WTC11 (cell line): ENCODE data around the gene GLT8D2. TPM values are rescaled to one million over a fixed set of nuclear protein-coding genes. Genes with fewer than 3 reads are reported as not detected.

ENCODE experiments used
- ATAC-seq: fragments of 200-7000 bp; cut with Tn5 transposase; 2 replicates; pipeline ENCODE4 v1.10.0; 2021; ENCODE audit warnings: mild to moderate bottlenecking, moderate library complexity
- CTCF ChIA-PET: fragments of 300-600 bp; sonication (Branson Sonifier 250); formaldehyde crosslinking; loops from one replicate; lab custom pipeline; 2021; ENCODE audit warnings: antibody characterized with exemption; lab: Charles Lee
- POLR2A ChIA-PET: fragments of 350-600 bp; sonication (Branson Sonifier 250); formaldehyde crosslinking; loops from one replicate; lab custom pipeline; 2021; ENCODE audit warnings: antibody characterized with exemption; lab: Charles Lee
- DNase-seq: peaks from one replicate; pipeline ENCODE4 v3.0.0; 2021; ENCODE audit warnings: low spot score
- H3K27ac Mint-ChIP-seq: 2 replicates; pipeline ENCODE4 v1.8.0; 2021; ENCODE audit warnings: mixed read lengths
- H3K27me3 Mint-ChIP-seq: 2 replicates; pipeline ENCODE4 v1.8.0; 2021; ENCODE audit warnings: low read depth, mild to moderate bottlenecking, moderate library complexity, mixed read lengths
- H3K36me3 Mint-ChIP-seq: 2 replicates; pipeline ENCODE4 v1.8.0; 2021; ENCODE audit warnings: mixed read lengths
- H3K4me1 Mint-ChIP-seq: 2 replicates; pipeline ENCODE4 v1.8.0; 2022; ENCODE audit warnings: mixed read lengths
- H3K4me3 Mint-ChIP-seq: 2 replicates; pipeline ENCODE4 v1.8.0; 2021; ENCODE audit warnings: mild to moderate bottlenecking, moderate library complexity, mixed read lengths
- H3K9me3 Mint-ChIP-seq: 2 replicates; pipeline ENCODE4 v1.8.0; 2021; ENCODE audit warnings: mixed read lengths
- ESRRA ChIP-seq: sonication (generic); formaldehyde crosslinking; IDR thresholded peaks from 2 replicates; pipeline ENCODE4 v1.8.1; 2022; ENCODE audit warnings: mild to moderate bottlenecking, missing genetic modification reagents, borderline replicate concordance
- JAZF1 ChIP-seq: fragments of 250-450 bp; sonication (Bioruptor Pico); IDR thresholded peaks from 2 replicates; pipeline ENCODE4 v1.9.0; 2021; ENCODE audit warnings: moderate library complexity, mild to moderate bottlenecking, inconsistent platforms
- NR1H2 ChIP-seq: sonication (generic); formaldehyde crosslinking; IDR thresholded peaks from 2 replicates; pipeline ENCODE4 v1.9.0; 2021; ENCODE audit warnings: mild to moderate bottlenecking, moderate library complexity, missing genetic modification reagents
- NR2C2 ChIP-seq: sonication (generic); formaldehyde crosslinking; IDR thresholded peaks from 2 replicates; pipeline ENCODE4 v1.8.0; 2022; ENCODE audit warnings: mild to moderate bottlenecking, missing genetic modification reagents
- NR3C1 ChIP-seq: sonication (generic); formaldehyde crosslinking; conservative IDR thresholded peaks from 2 replicates; pipeline ENCODE4 v1.8.1; 2023; ENCODE audit warnings: low read depth, mild to moderate bottlenecking, missing genetic modification reagents
- SMAD3 ChIP-seq: sonication (generic); formaldehyde crosslinking; IDR thresholded peaks from 2 replicates; pipeline ENCODE4 v1.8.0; 2022; ENCODE audit warnings: missing genetic modification reagents, mild to moderate bottlenecking, borderline replicate concordance
- SMAD4 ChIP-seq: sonication (generic); formaldehyde crosslinking; IDR thresholded peaks from 2 replicates; pipeline ENCODE4 v1.8.0; 2022; ENCODE audit warnings: mild to moderate bottlenecking, missing genetic modification reagents
- TCF7 ChIP-seq: sonication (generic); formaldehyde crosslinking; IDR thresholded peaks from 2 replicates; pipeline ENCODE4 v1.8.0; 2022; ENCODE audit warnings: mild to moderate bottlenecking, low read depth, missing genetic modification reagents, moderate library complexity
- TEAD1 ChIP-seq: sonication (generic); formaldehyde crosslinking; IDR thresholded peaks from 2 replicates; pipeline ENCODE4 v1.8.0; 2022; ENCODE audit warnings: mild to moderate bottlenecking, missing genetic modification reagents
- ZNF138 ChIP-seq: sonication (generic); formaldehyde crosslinking; conservative IDR thresholded peaks from 2 replicates; pipeline ENCODE4 v1.8.1; 2022; ENCODE audit warnings: mild to moderate bottlenecking, moderate library complexity, missing genetic modification reagents
- ZNF263 ChIP-seq: sonication (generic); formaldehyde crosslinking; IDR thresholded peaks from 2 replicates; pipeline ENCODE4 v1.8.1; 2022; ENCODE audit warnings: low read depth, mild to moderate bottlenecking, moderate library complexity, missing genetic modification reagents
- ZNF317 ChIP-seq: sonication (generic); formaldehyde crosslinking; IDR thresholded peaks from 2 replicates; pipeline ENCODE4 v1.8.1; 2023; ENCODE audit warnings: low read depth, mild to moderate bottlenecking, moderate library complexity, missing genetic modification reagents, borderline replicate concordance
- total RNA-seq: library from RNA; stranded (reverse); gene quantifications from 3 replicates; pipeline ENCODE4 v1.2.3, GENCODE V29; 2021
- TF ChIP-seq, protein P1 (sequence below): fragments of 200-600 bp; IDR thresholded peaks from 2 replicates; pipeline ENCODE4 v1.8.0; 2022; ENCODE audit warnings: antibody characterized with exemption
- TF ChIP-seq, protein P2 (sequence below): sonication (generic); formaldehyde crosslinking; IDR thresholded peaks from 2 replicates; pipeline ENCODE4 v1.8.1; 2022; ENCODE audit warnings: missing genetic modification reagents, borderline replicate concordance
- TF ChIP-seq, protein P3 (sequence below): sonication (generic); formaldehyde crosslinking; IDR thresholded peaks from 2 replicates; pipeline ENCODE4 v1.8.1; 2023; ENCODE audit warnings: mild to moderate bottlenecking, missing genetic modification reagents
- TF ChIP-seq, protein P4 (sequence below): sonication (generic); formaldehyde crosslinking; conservative IDR thresholded peaks from 2 replicates; pipeline ENCODE4 v1.8.1; 2022; ENCODE audit warnings: mild to moderate bottlenecking, missing genetic modification reagents
- TF ChIP-seq, protein P5 (sequence below): fragments of 250-450 bp; sonication (Bioruptor Pico); IDR thresholded peaks from 2 replicates; pipeline ENCODE4 v2.1.2; 2022; ENCODE audit warnings: mild to moderate bottlenecking, moderate library complexity
- TF ChIP-seq, protein P6 (sequence below): sonication (generic); formaldehyde crosslinking; IDR thresholded peaks from 2 replicates; pipeline ENCODE4 v1.8.0; 2022; ENCODE audit warnings: missing genetic modification reagents

GLT8D2 gene
- total RNA-seq, 1 experiment from 2014 or later, result 4.5 TPM

DNA sequence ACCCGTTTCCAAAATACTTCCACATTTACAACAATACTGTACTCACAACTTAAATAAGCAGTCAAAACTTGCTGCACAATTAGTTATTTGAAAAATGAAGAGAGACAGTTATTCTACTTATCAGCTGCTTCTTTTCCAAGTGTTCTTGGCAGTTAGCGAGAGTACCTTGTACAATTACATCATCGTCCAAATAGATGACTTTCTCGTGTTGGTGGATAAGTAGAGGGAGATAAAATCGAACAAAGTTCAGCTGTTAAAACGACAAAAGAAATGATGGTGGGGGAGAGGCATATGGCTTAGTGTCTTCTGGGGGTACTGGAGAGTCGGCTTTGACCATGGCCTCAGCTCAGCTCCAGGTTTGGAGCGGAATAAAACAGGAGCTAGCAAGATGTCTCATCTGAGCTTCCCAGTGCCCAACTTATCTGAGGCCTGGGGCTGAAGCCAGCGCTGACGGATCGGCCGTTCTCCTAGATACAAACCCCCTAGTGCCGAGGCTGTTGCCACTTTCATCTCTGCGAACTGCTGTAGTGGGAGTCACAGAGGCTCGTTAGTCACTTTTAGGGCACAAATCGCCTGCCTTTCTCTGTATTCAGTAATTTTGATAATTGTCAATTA is 52.6 kb downstream of the GLT8D2 start:
- H3K9me3 Mint-ChIP-seq, result no peaks in the 10 kb centered on the region
- H3K36me3 Mint-ChIP-seq, result no peaks in the 10 kb centered on the region
- H3K27ac Mint-ChIP-seq, result no peak overlapping the region
- H3K27me3 Mint-ChIP-seq, result no peaks in the 10 kb centered on the region; the same call in 1 of the 2 replicates
- TF ChIP-seq, protein P1, sequence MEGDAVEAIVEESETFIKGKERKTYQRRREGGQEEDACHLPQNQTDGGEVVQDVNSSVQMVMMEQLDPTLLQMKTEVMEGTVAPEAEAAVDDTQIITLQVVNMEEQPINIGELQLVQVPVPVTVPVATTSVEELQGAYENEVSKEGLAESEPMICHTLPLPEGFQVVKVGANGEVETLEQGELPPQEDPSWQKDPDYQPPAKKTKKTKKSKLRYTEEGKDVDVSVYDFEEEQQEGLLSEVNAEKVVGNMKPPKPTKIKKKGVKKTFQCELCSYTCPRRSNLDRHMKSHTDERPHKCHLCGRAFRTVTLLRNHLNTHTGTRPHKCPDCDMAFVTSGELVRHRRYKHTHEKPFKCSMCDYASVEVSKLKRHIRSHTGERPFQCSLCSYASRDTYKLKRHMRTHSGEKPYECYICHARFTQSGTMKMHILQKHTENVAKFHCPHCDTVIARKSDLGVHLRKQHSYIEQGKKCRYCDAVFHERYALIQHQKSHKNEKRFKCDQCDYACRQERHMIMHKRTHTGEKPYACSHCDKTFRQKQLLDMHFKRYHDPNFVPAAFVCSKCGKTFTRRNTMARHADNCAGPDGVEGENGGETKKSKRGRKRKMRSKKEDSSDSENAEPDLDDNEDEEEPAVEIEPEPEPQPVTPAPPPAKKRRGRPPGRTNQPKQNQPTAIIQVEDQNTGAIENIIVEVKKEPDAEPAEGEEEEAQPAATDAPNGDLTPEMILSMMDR, result no peak
- no peak for TF ChIP-seq SMAD3 (CRISPR knock-in tag)
- TF ChIP-seq, protein P2, sequence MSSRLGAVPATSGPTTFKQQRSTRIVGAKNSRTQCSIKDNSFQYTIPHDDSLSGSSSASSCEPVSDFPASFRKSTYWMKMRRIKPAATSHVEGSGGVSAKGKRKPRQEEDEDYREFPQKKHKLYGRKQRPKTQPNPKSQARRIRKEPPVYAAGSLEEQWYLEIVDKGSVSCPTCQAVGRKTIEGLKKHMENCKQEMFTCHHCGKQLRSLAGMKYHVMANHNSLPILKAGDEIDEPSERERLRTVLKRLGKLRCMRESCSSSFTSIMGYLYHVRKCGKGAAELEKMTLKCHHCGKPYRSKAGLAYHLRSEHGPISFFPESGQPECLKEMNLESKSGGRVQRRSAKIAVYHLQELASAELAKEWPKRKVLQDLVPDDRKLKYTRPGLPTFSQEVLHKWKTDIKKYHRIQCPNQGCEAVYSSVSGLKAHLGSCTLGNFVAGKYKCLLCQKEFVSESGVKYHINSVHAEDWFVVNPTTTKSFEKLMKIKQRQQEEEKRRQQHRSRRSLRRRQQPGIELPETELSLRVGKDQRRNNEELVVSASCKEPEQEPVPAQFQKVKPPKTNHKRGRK (CRISPR knock-in tag), result no peak
- TF ChIP-seq ZNF138 (CRISPR knock-in tag), result no peak
- TF ChIP-seq ZNF263 (CRISPR knock-in tag), result no peak
- no peak for TF ChIP-seq NR1H2 (CRISPR knock-in tag)
- TF ChIP-seq, protein P3, sequence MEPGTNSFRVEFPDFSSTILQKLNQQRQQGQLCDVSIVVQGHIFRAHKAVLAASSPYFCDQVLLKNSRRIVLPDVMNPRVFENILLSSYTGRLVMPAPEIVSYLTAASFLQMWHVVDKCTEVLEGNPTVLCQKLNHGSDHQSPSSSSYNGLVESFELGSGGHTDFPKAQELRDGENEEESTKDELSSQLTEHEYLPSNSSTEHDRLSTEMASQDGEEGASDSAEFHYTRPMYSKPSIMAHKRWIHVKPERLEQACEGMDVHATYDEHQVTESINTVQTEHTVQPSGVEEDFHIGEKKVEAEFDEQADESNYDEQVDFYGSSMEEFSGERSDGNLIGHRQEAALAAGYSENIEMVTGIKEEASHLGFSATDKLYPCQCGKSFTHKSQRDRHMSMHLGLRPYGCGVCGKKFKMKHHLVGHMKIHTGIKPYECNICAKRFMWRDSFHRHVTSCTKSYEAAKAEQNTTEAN (CRISPR knock-in tag), result no peak
- TF ChIP-seq, protein P4, sequence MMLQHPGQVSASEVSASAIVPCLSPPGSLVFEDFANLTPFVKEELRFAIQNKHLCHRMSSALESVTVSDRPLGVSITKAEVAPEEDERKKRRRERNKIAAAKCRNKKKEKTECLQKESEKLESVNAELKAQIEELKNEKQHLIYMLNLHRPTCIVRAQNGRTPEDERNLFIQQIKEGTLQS (CRISPR knock-in tag), result no peak
- TF ChIP-seq, protein P5, sequence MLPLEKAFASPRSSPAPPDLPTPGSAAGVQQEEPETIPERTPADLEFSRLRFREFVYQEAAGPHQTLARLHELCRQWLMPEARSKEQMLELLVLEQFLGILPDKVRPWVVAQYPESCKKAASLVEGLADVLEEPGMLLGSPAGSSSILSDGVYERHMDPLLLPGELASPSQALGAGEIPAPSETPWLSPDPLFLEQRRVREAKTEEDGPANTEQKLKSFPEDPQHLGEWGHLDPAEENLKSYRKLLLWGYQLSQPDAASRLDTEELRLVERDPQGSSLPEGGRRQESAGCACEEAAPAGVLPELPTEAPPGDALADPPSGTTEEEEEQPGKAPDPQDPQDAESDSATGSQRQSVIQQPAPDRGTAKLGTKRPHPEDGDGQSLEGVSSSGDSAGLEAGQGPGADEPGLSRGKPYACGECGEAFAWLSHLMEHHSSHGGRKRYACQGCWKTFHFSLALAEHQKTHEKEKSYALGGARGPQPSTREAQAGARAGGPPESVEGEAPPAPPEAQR (CRISPR knock-in tag), result no peak
- TF ChIP-seq TCF7 (CRISPR knock-in tag), result no peak
- TF ChIP-seq ZNF317, result no peak
- no peak for TF ChIP-seq TEAD1 (CRISPR knock-in tag)
- TF ChIP-seq JAZF1 (CRISPR knock-in tag), result no peak
- TF ChIP-seq ESRRA (CRISPR knock-in tag), result no peak
- no peak for TF ChIP-seq SMAD4
- no peak for TF ChIP-seq NR2C2 (CRISPR knock-in tag)
- TF ChIP-seq, protein P6, sequence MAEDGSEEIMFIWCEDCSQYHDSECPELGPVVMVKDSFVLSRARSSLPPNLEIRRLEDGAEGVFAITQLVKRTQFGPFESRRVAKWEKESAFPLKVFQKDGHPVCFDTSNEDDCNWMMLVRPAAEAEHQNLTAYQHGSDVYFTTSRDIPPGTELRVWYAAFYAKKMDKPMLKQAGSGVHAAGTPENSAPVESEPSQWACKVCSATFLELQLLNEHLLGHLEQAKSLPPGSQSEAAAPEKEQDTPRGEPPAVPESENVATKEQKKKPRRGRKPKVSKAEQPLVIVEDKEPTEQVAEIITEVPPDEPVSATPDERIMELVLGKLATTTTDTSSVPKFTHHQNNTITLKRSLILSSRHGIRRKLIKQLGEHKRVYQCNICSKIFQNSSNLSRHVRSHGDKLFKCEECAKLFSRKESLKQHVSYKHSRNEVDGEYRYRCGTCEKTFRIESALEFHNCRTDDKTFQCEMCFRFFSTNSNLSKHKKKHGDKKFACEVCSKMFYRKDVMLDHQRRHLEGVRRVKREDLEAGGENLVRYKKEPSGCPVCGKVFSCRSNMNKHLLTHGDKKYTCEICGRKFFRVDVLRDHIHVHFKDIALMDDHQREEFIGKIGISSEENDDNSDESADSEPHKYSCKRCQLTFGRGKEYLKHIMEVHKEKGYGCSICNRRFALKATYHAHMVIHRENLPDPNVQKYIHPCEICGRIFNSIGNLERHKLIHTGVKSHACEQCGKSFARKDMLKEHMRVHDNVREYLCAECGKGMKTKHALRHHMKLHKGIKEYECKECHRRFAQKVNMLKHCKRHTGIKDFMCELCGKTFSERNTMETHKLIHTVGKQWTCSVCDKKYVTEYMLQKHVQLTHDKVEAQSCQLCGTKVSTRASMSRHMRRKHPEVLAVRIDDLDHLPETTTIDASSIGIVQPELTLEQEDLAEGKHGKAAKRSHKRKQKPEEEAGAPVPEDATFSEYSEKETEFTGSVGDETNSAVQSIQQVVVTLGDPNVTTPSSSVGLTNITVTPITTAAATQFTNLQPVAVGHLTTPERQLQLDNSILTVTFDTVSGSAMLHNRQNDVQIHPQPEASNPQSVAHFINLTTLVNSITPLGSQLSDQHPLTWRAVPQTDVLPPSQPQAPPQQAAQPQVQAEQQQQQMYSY (CRISPR knock-in tag), result no peak
- TF ChIP-seq NR3C1 (CRISPR knock-in tag), result no peak
- ATAC-seq, result no peak
- no peak for DNase-seq
- 0 out of 2 replicates have a peak, but pooled peaks cover 3% of the 10 kb centered on the region for H3K4me1 Mint-ChIP-seq
- ChIA-PET CTCF (interaction anchor here (0.6 to 1.1 kb wide), 3 partner anchors 31 to 111 kb away, joined by 3 read pairs; partner anchors contain the start of gene TDG), POLR2A (no interaction called here)
- no peak overlapping the region for H3K4me3 Mint-ChIP-seq
